Rectal smooth muscle tissue (tissue), 1 donor: ENCODE measurements around the gene C17orf58.
"Not testable (repeated sequence)": the region's sequence is repeated elsewhere in the genome, so short reads cannot be mapped to it uniquely, and the experiment has no call there.

Experiments
- H3K27ac ChIP-seq: one replicate; pipeline ENCODE4 v1.7.0; 2013; ENCODE audit warnings: low read depth, low read length, inconsistent platforms
- H3K27me3 ChIP-seq: one replicate; pipeline ENCODE4 v1.7.0; 2013; ENCODE audit warnings: low read length; ENCODE audit not compliant: control insufficient read depth, insufficient read depth
- H3K36me3 ChIP-seq: one replicate; pipeline ENCODE4 v1.7.0; 2013; ENCODE audit warnings: low read length; ENCODE audit not compliant: control insufficient read depth, insufficient read depth
- H3K4me1 ChIP-seq: one replicate; pipeline ENCODE4 v1.7.0; 2013; ENCODE audit warnings: low read length; ENCODE audit not compliant: control insufficient read depth, insufficient read depth
- H3K4me3 ChIP-seq: one replicate; pipeline ENCODE4 v1.7.0; 2013; ENCODE audit warnings: low read length
- H3K9ac ChIP-seq: one replicate; pipeline ENCODE4 v1.7.0; 2013; ENCODE audit warnings: low read length

C17orf58 gene

DNA sequence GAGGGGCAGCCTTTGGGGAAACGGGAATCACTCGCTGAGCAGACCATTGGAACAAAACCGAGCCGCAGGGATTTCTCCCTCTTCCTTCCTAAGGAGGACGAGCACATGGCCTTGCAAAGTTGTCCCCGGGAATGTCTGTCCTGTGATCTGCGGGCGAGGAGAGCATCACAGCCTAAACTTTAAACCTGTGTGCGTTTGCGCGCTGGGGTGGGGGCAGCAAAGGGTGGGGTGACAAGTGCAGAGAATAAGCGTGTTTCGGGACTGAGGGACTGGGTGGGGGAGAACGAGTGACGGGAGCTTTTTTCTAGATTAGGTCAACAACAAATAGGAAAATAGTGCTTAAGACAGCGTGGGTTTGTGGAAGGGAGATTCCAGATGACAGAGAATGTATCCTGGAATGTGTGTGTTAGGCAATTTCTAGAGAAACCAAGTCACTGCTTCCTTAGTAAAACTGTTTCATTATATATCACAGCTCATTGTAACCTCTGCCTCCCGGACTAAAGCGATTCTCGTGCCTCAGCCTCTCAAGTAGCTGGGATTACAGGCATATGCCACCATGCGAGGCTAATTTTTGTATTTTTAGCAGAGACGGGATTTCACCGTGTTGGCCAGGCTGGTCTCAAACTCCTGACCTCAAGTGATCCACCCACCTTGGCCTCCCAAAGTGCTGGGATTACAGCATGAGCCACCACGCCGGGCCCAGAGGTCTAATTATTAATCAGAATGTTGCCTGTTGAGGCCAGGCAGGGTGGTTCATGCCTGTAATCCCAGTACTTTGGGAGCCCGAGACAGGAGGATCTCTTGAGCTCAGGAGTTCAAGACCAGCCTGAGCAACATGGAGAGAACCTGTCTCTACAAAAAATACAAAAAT lies at the start of gene C17orf58:
Gene C17orf58 (minus strand): TSS at position 169 of the 871 bp plus-strand sequence. CDS start 271 bp downstream, outside the sequence.
- not testable (repeated sequence) for H3K36me3 ChIP-seq, H3K27ac ChIP-seq, H3K9ac ChIP-seq, H3K27me3 ChIP-seq, H3K4me1 ChIP-seq
- peak within 1 kb of the TSS; percentile 79 for H3K4me3 ChIP-seq

- Histone ChIP-seq H3K4me1 (peaks cover 4% of the 10 kb centered on the region), H3K4me3 (peak overlapping the region; percentile 76), H3K27me3 (no peaks in the 10 kb centered on the region), H3K9ac (no peak overlapping the region), H3K36me3 (peaks cover 4% of the 10 kb centered on the region), H3K27ac (peak overlapping the region; percentile 58)
Measured at GRCh38 chr17:68036304-68037147, 40.3 kb upstream of the C17orf58 start.

DNA sequence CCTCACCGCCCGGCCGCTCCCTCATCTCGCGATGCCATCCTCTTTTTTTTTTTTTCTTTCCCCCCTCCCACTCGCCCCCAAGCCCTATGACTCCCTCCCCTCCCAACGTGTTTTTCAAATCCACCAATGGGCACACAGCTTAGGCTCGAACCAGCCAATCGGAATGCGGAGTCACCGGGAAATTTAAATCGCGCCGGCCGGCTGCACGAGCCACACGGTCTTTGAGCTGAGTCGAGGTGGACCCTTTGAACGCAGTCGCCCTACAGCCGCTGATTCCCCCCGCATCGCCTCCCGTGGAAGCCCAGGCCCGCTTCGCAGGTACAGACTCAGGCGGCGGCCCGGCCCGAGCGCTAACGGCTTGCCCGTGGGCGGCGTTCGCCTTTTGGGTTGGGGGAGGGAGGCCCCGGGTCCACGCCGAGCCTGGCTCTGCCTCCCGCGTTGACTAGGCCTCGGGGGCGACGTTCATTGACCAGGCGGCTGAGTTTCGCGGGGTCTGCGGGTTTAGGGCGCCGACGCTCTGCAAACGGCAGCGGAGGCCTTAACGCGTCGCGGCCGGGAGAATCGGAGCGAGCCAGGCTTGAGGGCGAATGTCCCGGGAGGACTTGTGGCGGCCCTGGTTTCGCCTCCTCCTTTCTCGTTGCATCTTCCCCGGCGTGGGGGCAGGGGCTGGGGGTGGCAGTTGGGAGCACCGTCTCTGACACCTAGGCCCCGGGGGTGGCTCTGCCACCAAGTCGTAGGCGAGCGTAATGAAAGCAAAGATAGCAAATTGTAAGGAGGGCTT lies 39.4 kb upstream of the C17orf58 start, which contains the start of gene KPNA2:
Gene KPNA2 (plus strand): TSS at position 213 of the 781 bp plus-strand sequence. CDS start 1,398 bp downstream, outside the sequence.
- H3K27ac ChIP-seq = peak within 1 kb of the TSS; percentile 58
- peaks cover 4% of the 10 kb centered on the region for H3K4me1 ChIP-seq
- peak within 1 kb of the TSS; percentile 76 for H3K4me3 ChIP-seq
- no peaks in the 10 kb centered on the region for H3K36me3 ChIP-seq
- H3K27me3 ChIP-seq = no peaks in the 10 kb centered on the region
- H3K9ac ChIP-seq = peak within 1 kb of the TSS; percentile 25

DNA sequence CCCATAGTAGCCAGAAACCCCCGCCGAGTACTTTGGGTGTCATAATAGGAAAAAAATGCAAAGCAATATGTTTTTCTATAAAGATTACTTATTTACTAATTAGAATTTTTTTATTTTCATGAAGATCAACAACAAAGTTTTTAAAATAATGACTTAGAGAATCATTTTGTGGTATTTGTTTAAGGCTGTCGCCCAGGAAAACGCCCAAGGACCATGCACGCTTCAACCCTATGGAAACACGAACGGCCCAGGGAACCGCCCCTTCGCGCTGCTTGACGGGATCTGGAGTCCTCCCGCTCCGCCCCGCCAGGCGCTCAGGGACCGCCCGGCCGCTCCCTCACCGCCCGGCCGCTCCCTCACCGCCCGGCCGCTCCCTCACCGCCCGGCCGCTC lies 38.9 kb upstream of the C17orf58 start:
- no peak overlapping the region for H3K27ac ChIP-seq
- H3K9ac ChIP-seq = no peak overlapping the region
- peak overlapping the region; percentile 27 for H3K4me3 ChIP-seq

DNA sequence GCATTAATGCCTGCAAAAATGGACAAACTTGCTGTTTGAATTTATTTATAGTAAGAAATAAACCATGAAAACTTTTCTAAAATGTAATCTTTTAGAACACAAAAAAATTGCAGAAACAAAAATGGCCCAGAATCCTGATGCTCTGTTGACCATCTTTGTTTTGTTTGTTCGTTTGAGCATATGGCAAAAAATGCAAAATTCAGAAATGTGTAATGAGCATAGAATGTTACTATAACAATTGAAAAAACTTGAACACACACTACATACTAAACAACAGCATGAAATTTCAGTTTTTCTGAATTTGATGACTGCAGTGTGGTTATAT lies 38.1 kb upstream of the C17orf58 start:
- H3K4me1 ChIP-seq = peaks cover 4% of the 10 kb centered on the region
- H3K4me3 ChIP-seq = no peak overlapping the region
- no peak overlapping the region for H3K9ac ChIP-seq
- H3K36me3 ChIP-seq = no peaks in the 10 kb centered on the region
- no peak overlapping the region for H3K27ac ChIP-seq
- H3K27me3 ChIP-seq = no peaks in the 10 kb centered on the region

More for the DNA sequence above, 38.9 kb upstream of the C17orf58 start:
- Histone ChIP-seq H3K4me1 (peaks cover 4% of the 10 kb centered on the region), H3K27me3 (no peaks in the 10 kb centered on the region), H3K36me3 (no peaks in the 10 kb centered on the region)

DNA sequence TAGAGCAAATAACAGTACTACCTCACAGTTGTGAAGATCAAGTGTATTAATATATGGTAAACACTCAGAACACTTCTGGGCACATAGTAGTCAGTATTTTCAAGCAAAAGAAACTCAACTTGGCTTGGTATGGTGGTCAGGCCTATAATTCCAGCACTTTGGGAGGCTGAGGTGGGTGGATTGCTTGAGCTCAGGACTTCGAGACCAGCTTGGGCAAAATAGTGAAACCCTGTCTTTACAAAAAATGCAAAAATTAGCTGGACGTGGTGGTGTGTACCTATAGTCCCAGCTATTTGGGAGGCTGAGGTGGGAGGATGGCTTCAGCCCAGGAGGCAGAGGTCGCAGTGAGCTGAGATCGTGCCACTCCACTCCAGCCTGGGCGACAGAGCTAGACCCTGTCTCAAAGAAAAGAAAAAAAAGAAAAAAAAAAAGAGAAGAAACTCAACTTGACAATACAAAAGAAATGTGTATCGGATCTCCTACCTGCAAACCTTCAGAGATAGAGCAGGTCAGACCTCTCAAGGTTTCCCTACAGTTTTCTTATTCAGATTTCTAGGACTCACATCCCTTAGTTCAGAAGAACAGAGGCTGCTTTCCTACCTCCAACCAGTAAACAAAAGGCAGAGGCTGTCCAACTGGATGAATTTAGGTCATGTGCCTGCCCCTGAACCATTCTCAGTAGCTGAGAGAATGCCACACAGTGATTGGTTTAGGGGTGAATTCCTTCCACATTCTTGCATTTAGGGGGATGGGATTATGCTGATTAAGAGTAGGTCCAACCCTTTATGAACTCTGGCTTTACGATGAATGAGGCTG lies 37.6 kb upstream of the C17orf58 start:
- Histone ChIP-seq H3K27me3 (no peaks in the 10 kb centered on the region), H3K27ac (no peak overlapping the region), H3K9ac (no peak overlapping the region), H3K36me3 (no peaks in the 10 kb centered on the region), H3K4me1 (peaks cover 4% of the 10 kb centered on the region), H3K4me3 (no peak overlapping the region)

DNA sequence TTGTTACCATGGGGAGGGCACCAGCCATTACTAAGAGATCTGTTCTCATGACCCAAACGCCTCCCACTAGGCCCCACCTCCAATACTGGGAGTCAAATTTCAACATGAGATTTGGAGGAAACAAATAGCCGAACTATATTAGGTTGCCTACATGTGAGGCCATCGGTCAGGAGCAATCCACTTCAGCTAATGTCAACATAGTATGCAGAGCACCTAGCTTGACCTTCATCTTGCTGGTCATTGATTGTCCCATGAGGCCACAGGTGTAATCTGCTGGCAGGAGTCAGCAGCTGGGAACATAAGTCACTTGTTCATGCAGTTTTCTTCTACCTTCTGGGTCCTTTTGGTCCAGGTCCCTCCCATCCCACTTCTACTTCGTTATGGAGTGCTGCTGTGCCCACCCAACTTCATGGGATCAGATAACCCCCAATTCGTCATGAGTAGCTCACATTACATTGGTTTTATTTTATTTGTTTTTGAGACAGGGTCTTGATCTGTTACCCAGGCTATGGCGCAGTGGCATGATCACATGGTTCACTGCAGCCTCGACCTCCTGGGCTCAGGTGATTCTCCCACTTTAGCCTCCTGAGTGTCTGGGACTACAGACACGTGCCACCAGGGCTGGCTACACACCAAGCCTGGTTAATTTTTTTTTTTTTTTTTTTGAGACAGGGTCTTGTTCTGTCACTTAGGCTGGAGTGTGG lies 33.4 kb upstream of the C17orf58 start:
- no peak overlapping the region for H3K4me3 ChIP-seq
- no peaks in the 10 kb centered on the region for H3K27me3 ChIP-seq
- no peaks in the 10 kb centered on the region for H3K4me1 ChIP-seq
- H3K36me3 ChIP-seq = no peaks in the 10 kb centered on the region
- no peak overlapping the region for H3K27ac ChIP-seq
- no peak overlapping the region for H3K9ac ChIP-seq

GRCh38 chr17:68022547-68022946 lies 26.3 kb upstream of the C17orf58 start:
- H3K36me3 ChIP-seq, H3K4me1 ChIP-seq, H3K27ac ChIP-seq, H3K9ac ChIP-seq, H3K27me3 ChIP-seq, H3K4me3 ChIP-seq: not testable (repeated sequence)

- no peaks in the 10 kb centered on the region for H3K27me3 ChIP-seq
- no peak overlapping the region for H3K4me3 ChIP-seq
- no peaks in the 10 kb centered on the region for H3K36me3 ChIP-seq
- no peak overlapping the region for H3K27ac ChIP-seq
- H3K4me1 ChIP-seq = peaks cover 2% of the 10 kb centered on the region
- no peak overlapping the region for H3K9ac ChIP-seq
Measured at GRCh38 chr17:68021963-68022362, 25.7 kb upstream of the C17orf58 start.

GRCh38 chr17:68020791-68021190 lies 24.5 kb upstream of the C17orf58 start:
- H3K27me3 ChIP-seq, H3K9ac ChIP-seq, H3K27ac ChIP-seq, H3K36me3 ChIP-seq, H3K4me1 ChIP-seq: not testable (repeated sequence)
- peak overlapping the region; percentile 75 for H3K4me3 ChIP-seq

- H3K4me1 ChIP-seq = peaks cover 2% of the 10 kb centered on the region
- H3K27me3 ChIP-seq = no peaks in the 10 kb centered on the region
- H3K27ac ChIP-seq = peak overlapping the region; percentile 87
- peak overlapping the region; percentile 55 for H3K9ac ChIP-seq
- H3K4me3 ChIP-seq = peak overlapping the region; percentile 75
- H3K36me3 ChIP-seq = no peaks in the 10 kb centered on the region
Measured at GRCh38 chr17:68020409-68020756, 24.1 kb upstream of the C17orf58 start.
